ENCODE results near the gene PEX10.

PEX10 gene

GRCh38 chr1:2436876-2437275, 24.5 kb upstream of the PEX10 start:
- no peaks in the 10 kb centered on the region for H3K36me3 Mint-ChIP-seq (ENCODE audit: low read depth)
- H3K4me1 Mint-ChIP-seq = no peaks in the 10 kb centered on the region
- DNase-seq = no peak
- peaks cover 52% of the 10 kb centered on the region for H3K27me3 Mint-ChIP-seq (ENCODE audit: low read depth, poor library complexity)
- no peaks in the 10 kb centered on the region for H3K9me3 Mint-ChIP-seq
- H3K27ac Mint-ChIP-seq = no peak overlapping the region
- TF ChIP-seq CTCF (IDR thresholded peaks at IDR 0.05) = no peak
- H3K4me3 Mint-ChIP-seq = no peak overlapping the region

GRCh38 chr1:2435746-2436355, 23.5 kb upstream of the PEX10 start:
- H3K9me3 Mint-ChIP-seq = no peaks in the 10 kb centered on the region
- no peak overlapping the region for H3K27ac Mint-ChIP-seq
- TF ChIP-seq CTCF (IDR thresholded peaks at IDR 0.05) = no peak
- no peak overlapping the region for H3K4me3 Mint-ChIP-seq
- peaks cover 42% of the 10 kb centered on the region for H3K27me3 Mint-ChIP-seq (ENCODE audit: low read depth, poor library complexity)
- H3K36me3 Mint-ChIP-seq (ENCODE audit: low read depth) = no peaks in the 10 kb centered on the region
- H3K4me1 Mint-ChIP-seq = no peaks in the 10 kb centered on the region
- DNase-seq = no peak

- Mint-ChIP-seq H3K27me3 (ENCODE audit: low read depth, poor library complexity) (peaks cover 42% of the 10 kb centered on the region), H3K36me3 (ENCODE audit: low read depth) (no peaks in the 10 kb centered on the region), H3K27ac (no peak overlapping the region), H3K4me3 (no peak overlapping the region), H3K9me3 (no peaks in the 10 kb centered on the region), H3K4me1 (no peaks in the 10 kb centered on the region)
- DNase-seq = no peak
- TF ChIP-seq CTCF (IDR thresholded peaks at IDR 0.05) = no peak
Observed at GRCh38 chr1:2435091-2435490, 22.7 kb upstream of the PEX10 start.

- Mint-ChIP-seq H3K27me3 (ENCODE audit: low read depth, poor library complexity) (peaks cover 44% of the 10 kb centered on the region), H3K9me3 (peaks cover 6% of the 10 kb centered on the region)
Observed at GRCh38 chr1:2433936-2434655, 21.7 kb upstream of the PEX10 start.

GRCh38 chr1:2433196-2433595, 20.8 kb upstream of the PEX10 start:
- Mint-ChIP-seq H3K4me3 (no peak overlapping the region), H3K27ac (no peak overlapping the region), H3K27me3 (ENCODE audit: low read depth, poor library complexity) (peaks cover 44% of the 10 kb centered on the region), H3K4me1 (no peaks in the 10 kb centered on the region), H3K9me3 (peaks cover 6% of the 10 kb centered on the region), H3K36me3 (ENCODE audit: low read depth) (no peaks in the 10 kb centered on the region)
- no peak for DNase-seq
- no peak for TF ChIP-seq CTCF (IDR thresholded peaks at IDR 0.05)

More at GRCh38 chr1:2433936-2434655, 21.7 kb upstream of the PEX10 start:
- no peak overlapping the region for H3K4me3 Mint-ChIP-seq
- TF ChIP-seq CTCF (IDR thresholded peaks at IDR 0.05) = no peak
- H3K4me1 Mint-ChIP-seq = no peaks in the 10 kb centered on the region
- DNase-seq = no peak
- H3K36me3 Mint-ChIP-seq (ENCODE audit: low read depth) = no peaks in the 10 kb centered on the region
- H3K27ac Mint-ChIP-seq = no peak overlapping the region

GRCh38 chr1:2432441-2432844, 20.1 kb upstream of the PEX10 start:
- no peak overlapping the region for H3K4me3 Mint-ChIP-seq
- TF ChIP-seq CTCF (IDR thresholded peaks at IDR 0.05) = no peak

More at GRCh38 chr1:2432441-2432844, 20.1 kb upstream of the PEX10 start:
- H3K4me1 Mint-ChIP-seq = no peaks in the 10 kb centered on the region
- no peaks in the 10 kb centered on the region for H3K36me3 Mint-ChIP-seq (ENCODE audit: low read depth)
- H3K27ac Mint-ChIP-seq = no peak overlapping the region
- peaks cover 6% of the 10 kb centered on the region for H3K9me3 Mint-ChIP-seq
- peak; percentile 39 for DNase-seq
- H3K27me3 Mint-ChIP-seq (ENCODE audit: low read depth, poor library complexity) = peaks cover 38% of the 10 kb centered on the region

All from nephron progenitor cell (in vitro differentiated cells).